Measurements from ENCODE around the gene BTBD1. TPM values are rescaled to one million over a fixed set of nuclear protein-coding genes. Genes with fewer than 3 reads are reported as not detected.
A peak's percentile ranks its signal among the peaks of the same experiment; 100 is the strongest.
"Not testable (repeated sequence)": the region's sequence is repeated elsewhere in the genome, so short reads cannot be mapped to it uniquely, and the experiment has no call there.

The BTBD1 gene
- total RNA-seq, 2 experiments from 2014 or later, result 92.6 to 99.5 TPM

DNA sequence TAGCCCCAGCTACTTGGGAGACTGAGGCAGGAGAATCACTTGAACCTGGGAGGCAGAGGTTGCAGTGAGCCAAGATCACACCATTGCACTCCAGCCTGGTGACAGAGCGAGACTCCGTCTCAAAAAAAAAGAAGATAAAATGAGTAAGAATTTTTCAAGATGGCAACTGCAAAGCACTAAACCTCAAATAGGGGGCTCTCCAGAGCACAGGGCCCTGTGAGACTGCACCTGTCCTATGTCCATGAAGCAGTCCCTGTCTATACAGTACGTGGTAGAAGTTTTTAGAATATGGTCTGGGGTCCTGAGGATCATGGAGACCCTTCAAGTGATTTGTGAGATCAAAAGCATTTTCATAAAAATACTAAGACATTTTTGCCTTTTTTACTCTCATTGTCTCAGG lies 18.4 kb upstream of the BTBD1 start:
- TF ChIP-seq, protein P1, sequence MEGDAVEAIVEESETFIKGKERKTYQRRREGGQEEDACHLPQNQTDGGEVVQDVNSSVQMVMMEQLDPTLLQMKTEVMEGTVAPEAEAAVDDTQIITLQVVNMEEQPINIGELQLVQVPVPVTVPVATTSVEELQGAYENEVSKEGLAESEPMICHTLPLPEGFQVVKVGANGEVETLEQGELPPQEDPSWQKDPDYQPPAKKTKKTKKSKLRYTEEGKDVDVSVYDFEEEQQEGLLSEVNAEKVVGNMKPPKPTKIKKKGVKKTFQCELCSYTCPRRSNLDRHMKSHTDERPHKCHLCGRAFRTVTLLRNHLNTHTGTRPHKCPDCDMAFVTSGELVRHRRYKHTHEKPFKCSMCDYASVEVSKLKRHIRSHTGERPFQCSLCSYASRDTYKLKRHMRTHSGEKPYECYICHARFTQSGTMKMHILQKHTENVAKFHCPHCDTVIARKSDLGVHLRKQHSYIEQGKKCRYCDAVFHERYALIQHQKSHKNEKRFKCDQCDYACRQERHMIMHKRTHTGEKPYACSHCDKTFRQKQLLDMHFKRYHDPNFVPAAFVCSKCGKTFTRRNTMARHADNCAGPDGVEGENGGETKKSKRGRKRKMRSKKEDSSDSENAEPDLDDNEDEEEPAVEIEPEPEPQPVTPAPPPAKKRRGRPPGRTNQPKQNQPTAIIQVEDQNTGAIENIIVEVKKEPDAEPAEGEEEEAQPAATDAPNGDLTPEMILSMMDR (conservative IDR thresholded peaks at IDR 0.05; ENCODE audit: low read length), result peak; percentile 38
- H3K4me1 ChIP-seq (ENCODE audit: insufficient read depth, low read length, poor library complexity, severe bottlenecking); DNase-seq (ENCODE audit: low spot score); intact Hi-C loops (cut with micrococcal nuclease; ENCODE audit: unreplicated experiment); H3K9me3 ChIP-seq (ENCODE audit: low read length); H4K20me1 ChIP-seq (ENCODE audit: insufficient read depth, low read length); H3K36me3 ChIP-seq (ENCODE audit: insufficient read depth, low read length); H3K79me2 ChIP-seq (ENCODE audit: insufficient read depth, low read depth, low read length); H3K9me2 ChIP-seq (ENCODE audit: insufficient read depth, low read length); BruUV-seq (replicated peaks); POLR2A ChIA-PET; H3K27ac ChIP-seq (ENCODE audit: low read depth, low read length, poor library complexity, severe bottlenecking); H3K4me2 ChIP-seq (ENCODE audit: low read length); H2AFZ ChIP-seq (ENCODE audit: low read length); H3K4me3 ChIP-seq (ENCODE audit: low read depth, low read length, poor library complexity, severe bottlenecking); CTCF ChIA-PET (ENCODE audit: unreplicated experiment): not testable (repeated sequence)

DNA sequence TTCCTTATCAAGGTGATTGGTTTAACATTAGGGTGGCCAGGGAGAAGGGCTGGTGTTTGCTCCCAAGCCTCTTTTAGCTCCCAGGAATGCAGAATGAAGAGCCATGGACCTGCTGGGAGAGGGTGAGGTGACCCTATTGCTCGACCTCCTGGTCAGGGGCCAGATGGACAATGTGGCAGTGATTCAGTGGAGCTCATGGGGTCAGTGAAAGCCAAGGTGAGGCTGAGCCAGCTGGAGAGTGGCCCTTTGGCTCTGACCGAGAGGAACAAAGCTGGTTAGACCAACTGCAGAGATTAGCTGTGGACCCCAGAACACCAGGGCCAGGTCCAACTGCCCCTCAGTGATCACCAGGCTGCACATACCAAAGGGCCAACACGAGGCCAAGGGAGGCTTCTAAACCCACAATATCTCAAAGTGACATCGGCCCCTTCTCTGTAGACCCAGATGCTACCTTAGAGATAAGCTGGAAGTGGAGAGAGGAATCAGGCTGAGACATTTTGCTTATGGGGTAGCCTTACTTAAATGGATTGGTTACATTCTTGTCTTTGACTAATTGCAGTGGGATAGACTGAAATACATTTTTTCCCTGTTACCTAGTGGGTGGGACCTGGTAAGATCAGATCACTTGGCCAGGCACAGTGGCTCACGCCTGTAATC lies 15.8 kb upstream of the BTBD1 start:
- TF ChIP-seq, protein P1 (conservative IDR thresholded peaks at IDR 0.05; ENCODE audit: low read length), result no peak
- TF ChIP-seq EZH2phosphoT487 (IDR thresholded peaks at IDR 0.05; ENCODE audit: borderline replicate concordance, low read depth, low read length), result no peak
- Histone ChIP-seq H3K9me2 (ENCODE audit: insufficient read depth, low read length) (no peaks in the 10 kb centered on the region), H3K4me3 (ENCODE audit: low read depth, low read length, poor library complexity, severe bottlenecking) (no peak overlapping the region), H3K9me3 (ENCODE audit: low read length) (no peaks in the 10 kb centered on the region), H3K27ac (ENCODE audit: low read depth, low read length, poor library complexity, severe bottlenecking) (no peak overlapping the region), H2AFZ (ENCODE audit: low read length) (no peak overlapping the region), H3K36me3 (ENCODE audit: insufficient read depth, low read length) (no peaks in the 10 kb centered on the region), H3K4me1 (ENCODE audit: insufficient read depth, low read length, poor library complexity, severe bottlenecking) (no peaks in the 10 kb centered on the region), H3K79me2 (ENCODE audit: insufficient read depth, low read depth, low read length) (no peaks in the 10 kb centered on the region), H3K4me2 (ENCODE audit: low read length) (no peak overlapping the region), H4K20me1 (ENCODE audit: insufficient read depth, low read length) (no peaks in the 10 kb centered on the region)
- DNase-seq (ENCODE audit: low spot score), result no peak
- no TSS peak for BruUV-seq (replicated peaks)
- ChIA-PET POLR2A (no interaction called here), CTCF (ENCODE audit: unreplicated experiment) (no interaction called here)
- intact Hi-C loops (cut with micrococcal nuclease; ENCODE audit: unreplicated experiment), result no loop called here

DNA sequence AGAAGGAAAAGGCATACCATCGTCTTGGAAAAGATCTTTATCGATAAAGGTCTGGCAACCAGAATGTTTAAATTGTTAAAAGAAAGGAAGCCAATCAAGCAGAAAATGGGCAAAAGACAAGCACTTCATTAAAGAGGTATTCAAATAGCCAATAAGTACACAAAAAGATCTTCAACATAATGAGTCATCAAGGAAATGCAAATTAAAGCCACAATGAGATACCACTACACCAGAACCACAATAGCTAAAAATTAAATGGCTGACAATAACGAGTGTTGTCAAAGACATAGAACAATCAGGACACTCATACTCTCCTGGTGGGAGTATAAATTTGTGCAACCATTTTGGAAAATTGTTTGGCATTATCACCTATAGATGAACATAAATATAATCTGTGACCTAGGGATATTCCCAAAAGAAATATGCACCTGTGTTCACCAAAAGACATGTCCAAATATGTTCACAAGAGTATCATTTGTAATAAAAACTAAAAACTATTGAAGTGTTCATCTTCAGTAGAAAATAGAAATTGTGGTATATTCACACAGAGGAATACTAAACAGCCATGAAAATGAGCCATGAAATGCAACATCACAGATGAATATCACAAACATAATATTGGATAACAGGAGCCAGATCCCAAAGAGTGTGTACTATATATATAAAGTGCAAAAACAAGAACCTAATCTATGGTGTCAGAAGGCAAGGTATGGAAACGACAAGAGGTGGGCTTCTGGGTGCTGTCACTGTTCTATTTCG lies 14.4 kb upstream of the BTBD1 start:
- CTCF ChIA-PET (ENCODE audit: unreplicated experiment), result no interaction called here
- Histone ChIP-seq H3K4me1 (ENCODE audit: insufficient read depth, low read length, poor library complexity, severe bottlenecking) (no peaks in the 10 kb centered on the region), H3K4me3 (ENCODE audit: low read depth, low read length, poor library complexity, severe bottlenecking) (no peak overlapping the region), H3K79me2 (ENCODE audit: insufficient read depth, low read depth, low read length) (no peaks in the 10 kb centered on the region), H3K9me2 (ENCODE audit: insufficient read depth, low read length) (no peaks in the 10 kb centered on the region), H3K36me3 (ENCODE audit: insufficient read depth, low read length) (no peaks in the 10 kb centered on the region), H3K4me2 (ENCODE audit: low read length) (no peak overlapping the region), H2AFZ (ENCODE audit: low read length) (no peak overlapping the region), H3K27ac (ENCODE audit: low read depth, low read length, poor library complexity, severe bottlenecking) (no peak overlapping the region), H4K20me1 (ENCODE audit: insufficient read depth, low read length) (no peaks in the 10 kb centered on the region), H3K9me3 (ENCODE audit: low read length) (no peaks in the 10 kb centered on the region)
- no peak for DNase-seq (ENCODE audit: low spot score)
- no TSS peak for BruUV-seq (replicated peaks)
- POLR2A ChIA-PET, result interaction anchor here (0.6 to 1.3 kb wide), 3 partner anchors 9 to 14 kb away, joined by 3 to 5 read pairs (median 3); no protein-coding TSS in a partner anchor
- intact Hi-C loops (cut with micrococcal nuclease; ENCODE audit: unreplicated experiment), result no loop called here
- TF ChIP-seq EZH2phosphoT487 (IDR thresholded peaks at IDR 0.05; ENCODE audit: borderline replicate concordance, low read depth, low read length), result no peak
- TF ChIP-seq, protein P1 (conservative IDR thresholded peaks at IDR 0.05; ENCODE audit: low read length), result no peak

Data from OCI-LY7 (cell line).